ENCODE results near the gene KLHL12. TPM values are rescaled to one million over a fixed set of nuclear protein-coding genes. Genes with fewer than 3 reads are reported as not detected.

The KLHL12 gene
- polyA plus RNA-seq, 1 donor from 2014 or later = 62.8 TPM

- Histone ChIP-seq H3K27ac (ENCODE audit: low read length) (no peak overlapping the region), H2AFZ (ENCODE audit: low read depth, low read length) (no peak overlapping the region), H3K36me3 (ENCODE audit: insufficient read depth, low read length) (peaks cover 9% of the 10 kb centered on the region), H4K20me1 (ENCODE audit: insufficient read depth) (no peaks in the 10 kb centered on the region), H3K4me3 (ENCODE audit: low read length) (no peak overlapping the region), H3K4me2 (ENCODE audit: low read length) (no peak overlapping the region), H3K9ac (ENCODE audit: low read length) (no peak overlapping the region), H3K9me3 (ENCODE audit: low read length) (no peaks in the 10 kb centered on the region), H3K27me3 (ENCODE audit: insufficient read depth, low read depth, low read length) (no peaks in the 10 kb centered on the region), H3K79me2 (replicated peaks; ENCODE audit: insufficient read depth, low read length) (peaks cover 14% of the 10 kb centered on the region), H3K9me2 (ENCODE audit: insufficient read depth, low read length) (no peaks in the 10 kb centered on the region), H3F3A (ENCODE audit: insufficient read depth, low read length, poor library complexity, severe bottlenecking) (no peaks in the 10 kb centered on the region)
- TF ChIP-seq, protein P1, sequence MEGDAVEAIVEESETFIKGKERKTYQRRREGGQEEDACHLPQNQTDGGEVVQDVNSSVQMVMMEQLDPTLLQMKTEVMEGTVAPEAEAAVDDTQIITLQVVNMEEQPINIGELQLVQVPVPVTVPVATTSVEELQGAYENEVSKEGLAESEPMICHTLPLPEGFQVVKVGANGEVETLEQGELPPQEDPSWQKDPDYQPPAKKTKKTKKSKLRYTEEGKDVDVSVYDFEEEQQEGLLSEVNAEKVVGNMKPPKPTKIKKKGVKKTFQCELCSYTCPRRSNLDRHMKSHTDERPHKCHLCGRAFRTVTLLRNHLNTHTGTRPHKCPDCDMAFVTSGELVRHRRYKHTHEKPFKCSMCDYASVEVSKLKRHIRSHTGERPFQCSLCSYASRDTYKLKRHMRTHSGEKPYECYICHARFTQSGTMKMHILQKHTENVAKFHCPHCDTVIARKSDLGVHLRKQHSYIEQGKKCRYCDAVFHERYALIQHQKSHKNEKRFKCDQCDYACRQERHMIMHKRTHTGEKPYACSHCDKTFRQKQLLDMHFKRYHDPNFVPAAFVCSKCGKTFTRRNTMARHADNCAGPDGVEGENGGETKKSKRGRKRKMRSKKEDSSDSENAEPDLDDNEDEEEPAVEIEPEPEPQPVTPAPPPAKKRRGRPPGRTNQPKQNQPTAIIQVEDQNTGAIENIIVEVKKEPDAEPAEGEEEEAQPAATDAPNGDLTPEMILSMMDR (IDR thresholded peaks at IDR 0.05; ENCODE audit: poor library complexity, severe bottlenecking) = no peak
- TF ChIP-seq TAF1 (IDR thresholded peaks at IDR 0.05; ENCODE audit: low read depth) = no peak
- TF ChIP-seq RAD21 (conservative IDR thresholded peaks at IDR 0.05) = no peak
- no peak for TF ChIP-seq POLR2AphosphoS5 (IDR thresholded peaks at IDR 0.05)
- TF ChIP-seq REST (IDR thresholded peaks at IDR 0.05; ENCODE audit: borderline replicate concordance) = no peak
- TF ChIP-seq EP300 (conservative IDR thresholded peaks at IDR 0.05; ENCODE audit: poor library complexity, severe bottlenecking) = no peak
- no peak for TF ChIP-seq MXI1 (conservative IDR thresholded peaks at IDR 0.05; ENCODE audit: poor library complexity, severe bottlenecking)
- no peak for TF ChIP-seq SMC3 (conservative IDR thresholded peaks at IDR 0.05; ENCODE audit: poor library complexity)
- no peak for TF ChIP-seq EZH2 (IDR thresholded peaks at IDR 0.05; ENCODE audit: borderline replicate concordance, insufficient read depth, low read length, poor library complexity, severe bottlenecking)
These were observed 47.0 kb downstream of the KLHL12 start for GRCh38 chr1:202880062-202880461.

- peaks cover 14% of the 10 kb centered on the region for H3K79me2 ChIP-seq (replicated peaks; ENCODE audit: insufficient read depth, low read length)
- no peaks in the 10 kb centered on the region for H3K27me3 ChIP-seq (ENCODE audit: insufficient read depth, low read depth, low read length)
- no peak overlapping the region for H3K9ac ChIP-seq (ENCODE audit: low read length)
- peaks cover 9% of the 10 kb centered on the region for H3K36me3 ChIP-seq (ENCODE audit: insufficient read depth, low read length)
- TF ChIP-seq REST (IDR thresholded peaks at IDR 0.05; ENCODE audit: borderline replicate concordance) (no peak), MXI1 (conservative IDR thresholded peaks at IDR 0.05; ENCODE audit: poor library complexity, severe bottlenecking) (no peak), RAD21 (conservative IDR thresholded peaks at IDR 0.05) (no peak), SMC3 (conservative IDR thresholded peaks at IDR 0.05; ENCODE audit: poor library complexity) (no peak), EZH2 (IDR thresholded peaks at IDR 0.05; ENCODE audit: borderline replicate concordance, insufficient read depth, low read length, poor library complexity, severe bottlenecking) (no peak), EP300 (conservative IDR thresholded peaks at IDR 0.05; ENCODE audit: poor library complexity, severe bottlenecking) (no peak)
- TF ChIP-seq, protein P1 (IDR thresholded peaks at IDR 0.05; ENCODE audit: poor library complexity, severe bottlenecking) = no peak
- no peaks in the 10 kb centered on the region for H3K9me2 ChIP-seq (ENCODE audit: insufficient read depth, low read length)
- no peak overlapping the region for H3K4me2 ChIP-seq (ENCODE audit: low read length)
- no peaks in the 10 kb centered on the region for H3K9me3 ChIP-seq (ENCODE audit: low read length)
- H2AFZ ChIP-seq (ENCODE audit: low read depth, low read length) = no peak overlapping the region
- H3F3A ChIP-seq (ENCODE audit: insufficient read depth, low read length, poor library complexity, severe bottlenecking) = no peaks in the 10 kb centered on the region
- H3K27ac ChIP-seq (ENCODE audit: low read length) = no peak overlapping the region
- no peak overlapping the region for H3K4me3 ChIP-seq (ENCODE audit: low read length)
- no peaks in the 10 kb centered on the region for H4K20me1 ChIP-seq (ENCODE audit: insufficient read depth)
These were observed 47.9 kb downstream of the KLHL12 start for GRCh38 chr1:202879128-202879527.
